Kidney (tissue), 14 donors: ENCODE measurements around the gene BORCS8. TPM values are rescaled to one million over a fixed set of nuclear protein-coding genes. Genes with fewer than 3 reads are reported as not detected.
"Not testable (repeated sequence)": the region's sequence is repeated elsewhere in the genome, so short reads cannot be mapped to it uniquely, and the experiment has no call there.

Experiments used
- DNase-seq, 5 donors: peaks; one replicate each; pipeline ENCODE4 v3.0.0-alpha.2; 2013 to 2020
- FAIRE-seq: peaks from 2 replicates; lab custom pipeline; 2012; peaks lifted over from hg19 to GRCh38; lab: Jason Lieb, UNC
- H3K27ac ChIP-seq, 2 donors: one replicate each; pipeline ENCODE4 v1.7.0; 2013; ENCODE audit warnings: low read depth in 2 of 2, low read length in 2 of 2, inconsistent platforms in 1 of 2
- H3K27me3 ChIP-seq: one replicate; pipeline ENCODE4 v1.7.1; 2013; ENCODE audit warnings: low read length, inconsistent platforms; ENCODE audit not compliant: control insufficient read depth, insufficient read depth
- H3K36me3 ChIP-seq, 3 donors: one replicate each; pipeline versions ENCODE4 v1.7.0 to v1.7.1; 2013; ENCODE audit warnings: low read length in 3 of 3, control low read depth in 1 of 3, inconsistent platforms in 1 of 3; ENCODE audit not compliant: insufficient read depth in 3 of 3, control insufficient read depth in 2 of 3
- H3K4me1 ChIP-seq, 3 donors: one replicate each; pipeline versions ENCODE4 v1.7.0 to v1.7.1; 2013; ENCODE audit warnings: low read length in 3 of 3, inconsistent platforms in 1 of 3, low read depth in 1 of 3; ENCODE audit not compliant: control insufficient read depth in 2 of 3, insufficient read depth in 2 of 3
- H3K4me3 ChIP-seq, 3 donors: one replicate each; pipeline versions ENCODE4 v1.7.0 to v1.8.1; 2013; ENCODE audit warnings: low read length in 3 of 3, control low read depth in 1 of 3, inconsistent platforms in 1 of 3
- H3K9ac ChIP-seq, 3 donors: one replicate each; pipeline versions ENCODE4 v1.7.0 to v1.7.1; 2013; ENCODE audit warnings: low read length in 3 of 3, control low read depth in 1 of 3, inconsistent platforms in 1 of 3
- H3K9me3 ChIP-seq, 3 donors: one replicate each; pipeline versions ENCODE4 v1.7.0 to v1.7.1; 2013; ENCODE audit warnings: low read length in 3 of 3, control low read depth in 1 of 3, inconsistent platforms in 1 of 3; ENCODE audit not compliant: control insufficient read depth in 2 of 3, insufficient read depth in 1 of 3
- intact Hi-C: fragments of 100-400 bp; cut with DNase I; formaldehyde crosslinking; loops from one replicate; pipeline ENCODE4 v1.11.1; 2022
- polyA plus RNA-seq: library from polyadenylated mRNA; stranded (reverse); fragments of 350-450 nt; fragmentation: Illumina TruSeq; extraction: RNeasy Lipid Tissue Mini Kit (QIAGEN cat#74804); gene quantifications from one replicate; pipeline ENCODE4 v1.2.3, GENCODE V29; 2014; ENCODE audit warnings: low read depth, low replicate concordance; ENCODE audit not compliant: insufficient read depth
- total RNA-seq: library from RNA; stranded (reverse); fragmentation: NEBNext Ultra II Directional; extraction: Animal tissue kit (Norgen Biotek cat#: 25700); gene quantifications from one replicate; pipeline ENCODE4 v1.2.1, GENCODE V29; 2021
- TF ChIP-seq, protein P1 (sequence below): IDR thresholded peaks from 3 replicates; pipeline ENCODE4 v1.5.1; 2012; ENCODE audit warnings: mild to moderate bottlenecking, moderate library complexity, borderline replicate concordance; ENCODE audit not compliant: insufficient read depth; ENCODE audit errors: extremely low read depth
- donor health status: control.
- donor health status: control.
- donor health status: control.
- donor health status: control.
- donor health status: control.
- donor health status: DM: yes; HTN: yes; CAD: no.
- donor health status: Normal renal cell carcinoma (clear cell type).

The BORCS8 gene
- total and polyA plus RNA-seq, 2 donors from 2014 or later: 42.2 to 51.7 TPM

DNA sequence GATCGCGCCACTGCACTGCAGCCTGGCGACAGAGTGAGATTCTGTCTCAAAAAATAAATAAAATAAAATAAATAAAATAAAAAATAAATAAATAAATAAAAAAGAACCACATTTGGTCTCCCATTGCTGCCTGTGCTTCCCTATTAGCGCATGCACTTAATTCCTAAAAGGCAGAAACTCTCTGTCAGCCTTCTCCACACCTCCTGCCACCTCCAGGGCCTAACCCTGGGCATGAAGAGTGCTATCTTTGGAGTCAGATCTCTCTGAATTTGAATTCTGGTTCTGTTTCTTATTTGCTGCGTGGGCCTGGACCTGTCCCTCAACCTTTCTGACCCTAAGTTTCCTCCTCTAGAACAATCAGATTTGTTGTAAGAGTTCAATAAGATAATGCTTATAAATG is 31.1 kb upstream of the BORCS8 start:
- H3K36me3 ChIP-seq: no peaks in the 10 kb centered on the region
- peaks cover 0 to 4% (median 0%) of the 10 kb centered on the region in 3 donors for H3K4me1 ChIP-seq
- H3K9me3 ChIP-seq: no peaks in the 10 kb centered on the region
- H3K27ac ChIP-seq: no peak overlapping the region
- no peak overlapping the region for H3K9ac ChIP-seq
- no peak for DNase-seq
- intact Hi-C loops: no loop called here
- TF ChIP-seq, protein P1, sequence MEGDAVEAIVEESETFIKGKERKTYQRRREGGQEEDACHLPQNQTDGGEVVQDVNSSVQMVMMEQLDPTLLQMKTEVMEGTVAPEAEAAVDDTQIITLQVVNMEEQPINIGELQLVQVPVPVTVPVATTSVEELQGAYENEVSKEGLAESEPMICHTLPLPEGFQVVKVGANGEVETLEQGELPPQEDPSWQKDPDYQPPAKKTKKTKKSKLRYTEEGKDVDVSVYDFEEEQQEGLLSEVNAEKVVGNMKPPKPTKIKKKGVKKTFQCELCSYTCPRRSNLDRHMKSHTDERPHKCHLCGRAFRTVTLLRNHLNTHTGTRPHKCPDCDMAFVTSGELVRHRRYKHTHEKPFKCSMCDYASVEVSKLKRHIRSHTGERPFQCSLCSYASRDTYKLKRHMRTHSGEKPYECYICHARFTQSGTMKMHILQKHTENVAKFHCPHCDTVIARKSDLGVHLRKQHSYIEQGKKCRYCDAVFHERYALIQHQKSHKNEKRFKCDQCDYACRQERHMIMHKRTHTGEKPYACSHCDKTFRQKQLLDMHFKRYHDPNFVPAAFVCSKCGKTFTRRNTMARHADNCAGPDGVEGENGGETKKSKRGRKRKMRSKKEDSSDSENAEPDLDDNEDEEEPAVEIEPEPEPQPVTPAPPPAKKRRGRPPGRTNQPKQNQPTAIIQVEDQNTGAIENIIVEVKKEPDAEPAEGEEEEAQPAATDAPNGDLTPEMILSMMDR: no peak
- FAIRE-seq: no peak
- no peaks in the 10 kb centered on the region for H3K27me3 ChIP-seq
- no peak overlapping the region for H3K4me3 ChIP-seq

DNA sequence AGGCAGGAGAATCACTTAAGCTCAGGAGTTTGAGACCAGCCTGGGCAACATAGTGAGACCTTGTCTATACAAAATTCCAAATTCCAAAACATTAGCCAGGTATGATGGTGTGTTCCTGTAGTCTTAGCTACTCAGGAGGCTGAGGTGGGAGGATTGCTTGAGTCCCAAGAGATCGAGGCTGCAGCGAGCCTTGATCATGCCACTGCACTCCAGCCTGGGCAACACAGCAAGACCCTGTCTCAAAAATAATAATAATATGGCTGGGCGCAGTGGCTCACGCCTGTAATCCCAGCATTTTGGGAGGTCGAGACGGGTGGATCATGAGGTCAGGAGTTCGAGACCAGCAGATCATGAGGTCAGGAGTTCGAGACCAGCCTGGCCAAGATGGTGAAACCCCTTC is 29.0 kb upstream of the BORCS8 start:
- H3K36me3 ChIP-seq, H3K9ac ChIP-seq, H3K27ac ChIP-seq, H3K4me1 ChIP-seq, H3K9me3 ChIP-seq, H3K4me3 ChIP-seq, DNase-seq, FAIRE-seq, H3K27me3 ChIP-seq, intact Hi-C loops: not testable (repeated sequence)

DNA sequence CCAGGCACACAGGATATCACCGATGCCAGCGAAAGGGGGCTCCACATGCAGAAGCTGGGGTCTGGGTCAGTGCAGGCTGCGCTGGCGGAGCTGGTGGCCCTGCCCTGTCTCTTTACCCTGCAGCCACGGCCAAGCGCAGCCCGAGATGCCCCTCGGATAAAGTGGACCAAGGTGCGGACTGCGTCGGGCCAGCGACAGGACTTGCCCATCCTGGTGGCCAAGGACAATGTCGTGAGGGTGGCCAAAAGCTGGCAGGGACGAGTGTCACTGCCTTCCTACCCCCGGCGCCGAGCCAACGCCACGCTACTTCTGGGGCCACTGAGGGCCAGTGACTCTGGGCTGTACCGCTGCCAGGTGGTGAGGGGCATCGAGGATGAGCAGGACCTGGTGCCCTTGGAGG is 27.0 kb upstream of the BORCS8 start:
- FAIRE-seq (no peak), DNase-seq (no peak)
- intact Hi-C loops: no loop called here
- no peaks in the 10 kb centered on the region for H3K9me3 ChIP-seq
- no peak overlapping the region for H3K9ac ChIP-seq
- H3K4me3 ChIP-seq: no peak overlapping the region
- TF ChIP-seq, protein P1: no peak
- H3K27ac ChIP-seq: no peak overlapping the region
- H3K27me3 ChIP-seq: peaks cover 2% of the 10 kb centered on the region
- no peaks in the 10 kb centered on the region for H3K36me3 ChIP-seq
- H3K4me1 ChIP-seq: no peaks in the 10 kb centered on the region

DNA sequence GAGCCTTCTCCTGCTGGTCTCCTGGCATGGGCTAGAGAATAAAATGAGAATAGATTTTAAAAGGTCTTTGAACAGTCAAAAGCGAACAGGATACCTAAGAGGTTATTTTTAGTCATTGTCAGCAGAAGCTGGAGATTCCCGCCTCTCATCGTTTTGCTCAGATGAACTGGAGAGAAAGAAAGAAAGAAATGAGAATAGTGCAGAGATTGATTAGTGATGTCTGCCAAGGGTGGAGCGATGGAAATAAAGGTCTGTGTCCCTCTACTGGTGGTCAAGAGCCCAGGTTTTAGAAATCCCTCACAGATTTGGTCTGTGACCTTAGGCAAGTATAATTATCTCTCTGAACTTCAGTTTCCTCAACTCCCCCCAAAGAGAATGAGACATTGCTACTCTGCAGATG is 25.1 kb upstream of the BORCS8 start:
- DNase-seq (no peak), FAIRE-seq (no peak)
- Histone ChIP-seq H3K9ac (no peak overlapping the region), H3K9me3 (no peaks in the 10 kb centered on the region), H3K36me3 (no peaks in the 10 kb centered on the region), H3K27ac (no peak overlapping the region), H3K4me3 (no peak overlapping the region), H3K27me3 (peaks cover 7% of the 10 kb centered on the region), H3K4me1 (no peaks in the 10 kb centered on the region)
- TF ChIP-seq, protein P1: no peak
- intact Hi-C loops: no loop called here
